IMR-90 (cell line): ENCODE measurements around the gene DMD. TPM values are rescaled to one million over a fixed set of nuclear protein-coding genes. Genes with fewer than 3 reads are reported as not detected.

Experiments used
- ATAC-seq: fragments of 200-7000 bp; cut with Tn5 transposase; 2 replicates; pipeline ENCODE4 v1.9.1; 2020; ENCODE audit warnings: low read depth, mild to moderate bottlenecking, moderate library complexity
- BruUV-seq: library from RNA; stranded (reverse); fragments of 400-500 nt; replicated peaks from 2 replicates; lab custom pipeline; 2021; lab: Mats Ljungman, UMichigan
- CTCF ChIA-PET: fragments of 300-600 bp; formaldehyde crosslinking; extraction: SDS; loops from one replicate; lab custom pipeline; 2021; ENCODE audit warnings: antibody characterized with exemption; lab: Yijun Ruan, JAX
- POLR2A ChIA-PET: fragments of 300-600 bp; sonication (Branson Sonifier 250); formaldehyde crosslinking; loops from one replicate; lab custom pipeline; 2022; ENCODE audit warnings: antibody characterized with exemption; ENCODE audit not compliant: unreplicated experiment; lab: Charles Lee
- DNase-seq: peaks from one replicate; pipeline ENCODE4 v3.0.0; 2013
- H2AFZ ChIP-seq: replicated peaks from 2 replicates; pipeline ENCODE3; 2013; ENCODE audit warnings: low read length, mild to moderate bottlenecking; ENCODE audit not compliant: poor library complexity
- H2AK5ac ChIP-seq: 2 replicates; pipeline ENCODE4 v1.6.1; 2013; ENCODE audit warnings: low read depth, low read length, inconsistent platforms
- H2AK9ac ChIP-seq: replicated peaks from 2 replicates; pipeline ENCODE3; 2013; ENCODE audit warnings: mild to moderate bottlenecking, low read depth, low read length, moderate library complexity; ENCODE audit not compliant: poor library complexity
- H2BK120ac ChIP-seq: 2 replicates; pipeline ENCODE4 v1.6.1; 2013; ENCODE audit warnings: low read depth, low read length, inconsistent platforms
- H2BK15ac ChIP-seq: 3 replicates; pipeline ENCODE4 v1.6.1; 2013; ENCODE audit warnings: low read depth, low read length, inconsistent platforms
- H2BK20ac ChIP-seq: 2 replicates; pipeline ENCODE4 v1.6.1; 2013; ENCODE audit warnings: low read depth, mild to moderate bottlenecking, inconsistent platforms, low read length, moderate library complexity
- H2BK5ac ChIP-seq: 2 replicates; pipeline ENCODE4 v1.6.1; 2013; ENCODE audit warnings: mild to moderate bottlenecking, low read depth, low read length, inconsistent platforms; ENCODE audit not compliant: poor library complexity, severe bottlenecking
- H3K14ac ChIP-seq: replicated peaks from 2 replicates; pipeline ENCODE4 v1.6.1; 2013; ENCODE audit warnings: low read depth, low read length, inconsistent platforms
- H3K18ac ChIP-seq: 2 replicates; pipeline ENCODE4 v1.6.1; 2013; ENCODE audit warnings: low read depth, low read length, control low read depth
- H3K23ac ChIP-seq: 2 replicates; pipeline ENCODE4 v1.6.1; 2013; ENCODE audit warnings: low read depth, low read length, inconsistent platforms
- H3K27ac ChIP-seq: 2 replicates; pipeline ENCODE4 v1.5.1; 2013; ENCODE audit warnings: mild to moderate bottlenecking, control low read depth, low read length; ENCODE audit not compliant: insufficient read depth
- H3K27me3 ChIP-seq: 2 replicates; pipeline ENCODE4 v1.6.1; 2013; ENCODE audit warnings: low read length; ENCODE audit not compliant: control insufficient read depth, insufficient read depth
- H3K36me3 ChIP-seq: 2 replicates; pipeline ENCODE4 v1.6.1; 2013; ENCODE audit warnings: low read length, mixed read lengths; ENCODE audit not compliant: control insufficient read depth, insufficient read depth
- H3K4ac ChIP-seq: 2 replicates; pipeline ENCODE4 v1.6.1; 2013; ENCODE audit warnings: low read depth, low read length, inconsistent platforms
- H3K4me1 ChIP-seq: 2 replicates; pipeline ENCODE4 v1.6.1; 2013; ENCODE audit warnings: low read length, mixed read lengths; ENCODE audit not compliant: control insufficient read depth, insufficient read depth
- H3K4me2 ChIP-seq: 2 replicates; pipeline ENCODE4 v1.6.1; 2013; ENCODE audit warnings: low read depth, mild to moderate bottlenecking, control low read depth, low read length, moderate library complexity
- H3K4me3 ChIP-seq: 2 replicates; pipeline ENCODE4 v1.5.1; 2013; ENCODE audit warnings: low read depth, mild to moderate bottlenecking, control low read depth, low read length, moderate library complexity; ENCODE audit not compliant: insufficient read depth
- H3K56ac ChIP-seq: 2 replicates; pipeline ENCODE4 v1.6.1; 2013; ENCODE audit warnings: low read length, inconsistent platforms; ENCODE audit not compliant: insufficient read depth; ENCODE audit errors: extremely low read depth
- H3K79me1 ChIP-seq, 2 experiments: 2 replicates each; pipeline ENCODE4 v1.6.1; 2013; ENCODE audit warnings: low read length in 2 of 2, inconsistent platforms in 1 of 2, low read depth in 1 of 2
- H3K9ac ChIP-seq: 2 replicates; pipeline ENCODE4 v1.6.1; 2013; ENCODE audit warnings: low read depth, low read length, control low read depth
- H3K9me1 ChIP-seq: 2 replicates; pipeline ENCODE4 v1.6.1; 2013; ENCODE audit warnings: low read length, inconsistent platforms; ENCODE audit not compliant: insufficient read depth
- H3K9me3 ChIP-seq: 2 replicates; pipeline ENCODE4 v1.6.1; 2013; ENCODE audit warnings: low read length; ENCODE audit not compliant: control insufficient read depth, insufficient read depth
- H4K20me1 ChIP-seq: 2 replicates; pipeline ENCODE4 v1.6.1; 2013; ENCODE audit warnings: low read length, inconsistent platforms; ENCODE audit not compliant: insufficient read depth
- H4K5ac ChIP-seq: 2 replicates; pipeline ENCODE4 v1.6.1; 2013; ENCODE audit warnings: mild to moderate bottlenecking, low read depth, low read length, control low read depth
- H4K8ac ChIP-seq, 2 experiments: 2 replicates each; pipeline ENCODE4 v1.6.1; 2013; ENCODE audit warnings: low read depth in 2 of 2, low read length in 2 of 2, control low read depth in 1 of 2, inconsistent platforms in 1 of 2
- H4K91ac ChIP-seq: 2 replicates; pipeline ENCODE4 v1.6.1; 2013; ENCODE audit warnings: low read depth, low read length, inconsistent platforms; ENCODE audit not compliant: insufficient read depth
- MXI1 ChIP-seq: IDR thresholded peaks from 2 replicates; pipeline ENCODE4 v1.6.1; 2012; ENCODE audit warnings: low read depth, mild to moderate bottlenecking, low read length, moderate library complexity, borderline replicate concordance
- POLR2A ChIP-seq: IDR thresholded peaks from 2 replicates; pipeline ENCODE4 v1.6.1; 2012; ENCODE audit warnings: mild to moderate bottlenecking, low read depth, low read length
- SMC3 ChIP-seq: fragments of 150-350 bp; IDR thresholded peaks from 2 replicates; pipeline ENCODE4 v1.6.1; 2016; ENCODE audit warnings: low read depth, mild to moderate bottlenecking, antibody characterized with exemption, low read length, moderate library complexity
- USF2 ChIP-seq: fragments of 150-350 bp; IDR thresholded peaks from 2 replicates; pipeline ENCODE4 v1.6.1; 2017; ENCODE audit warnings: mild to moderate bottlenecking, antibody characterized with exemption, low read length, low read depth
- WGBS, 2 experiments: methylation state at CpG; one replicate each; pipeline versions ENCODE4 v1.1.5 to v1.1.7; 2013; ENCODE audit warnings: missing lambda C conversion rate in 2 of 2; ENCODE audit not compliant: insufficient read length in 1 of 2; ENCODE audit errors: extremely low coverage in 2 of 2; 5-methylcytosine and 5-hydroxymethylcytosine counted together
- dilution Hi-C: fragments of 300-500 bp; cut with HindIII; formaldehyde crosslinking; loops from one replicate; pipeline ENCODE4 v1.14.3; 2018; ENCODE audit warnings: low sequenced_read_pairs; ENCODE audit not compliant: unreplicated experiment
- in situ Hi-C: fragments of 300-500 bp; cut with MboI; formaldehyde crosslinking; loops from 3 replicates; pipeline ENCODE4 v1.14.3; 2019; ENCODE audit warnings: low sequenced_read_pairs, inconsistent platforms, mixed read lengths
- intact Hi-C: fragments of 100-400 bp; cut with micrococcal nuclease; formaldehyde crosslinking; loops from 2 replicates; pipeline ENCODE4 v1.10.0; 2022
- polyA plus RNA-seq, 3 experiments: library from polyadenylated mRNA; depleted of rRNA; stranded (reverse); fragments of >200 nt; gene quantifications; 2 replicates each; pipeline ENCODE4 v1.2.3, GENCODE V29; 2012; ENCODE audit warnings: low replicate concordance in 1 of 3
- total RNA-seq: library from RNA; depleted of rRNA; stranded (reverse); fragments of >200 nt; gene quantifications from 2 replicates; pipeline ENCODE4 v1.2.3, GENCODE V29; 2012

The DMD gene
- total and polyA plus RNA-seq, 2 of the 4 experiments (the other 2 are of a cell fraction), result 6.6 to 11.8 TPM

- Histone ChIP-seq H3K9me3 (no peaks in the 10 kb centered on the region), H2AK9ac (no peak overlapping the region), H4K91ac (no peak overlapping the region), H2AFZ (no peak overlapping the region), H3K23ac (no peak overlapping the region), H4K5ac (no peak overlapping the region), H2AK5ac (no peak overlapping the region), H3K79me1 (no peaks in the 10 kb centered on the region), H4K20me1 (no peaks in the 10 kb centered on the region), H3K56ac (no peak overlapping the region), H3K4me1 (no peaks in the 10 kb centered on the region), H3K9me1 (no peaks in the 10 kb centered on the region), H3K9ac (no peak overlapping the region), H4K8ac (no peak overlapping the region), H3K14ac (no peak overlapping the region), H2BK5ac (no peak overlapping the region), H3K4me2 (no peak overlapping the region), H3K27me3 (no peaks in the 10 kb centered on the region), H3K36me3 (no peaks in the 10 kb centered on the region), H2BK20ac (no peak overlapping the region), H2BK120ac (no peak overlapping the region), H3K4ac (no peak overlapping the region), H3K4me3 (no peak overlapping the region), H3K18ac (no peak overlapping the region), H3K27ac (no peak overlapping the region), H2BK15ac (no peak overlapping the region)
- dilution Hi-C loops (no loop called here), in situ Hi-C loops (no loop called here), intact Hi-C loops (no loop called here)
- TF ChIP-seq USF2, result no peak
- no peak for TF ChIP-seq SMC3
- TF ChIP-seq MXI1, result no peak
- TF ChIP-seq POLR2A, result no peak
- ChIA-PET CTCF (no interaction called here), POLR2A (no interaction called here)
- BruUV-seq, result no TSS peak
- ATAC-seq, result no peak
- no peak for DNase-seq
- no CpG with 5 or more reads among the region's 6 CpGs for WGBS, 2 experiments
Observed at GRCh38 chrX:32496671-32497070, 714.7 kb downstream of the DMD start.
